ENCODE measurements around the gene JAML. TPM values are rescaled to one million over a fixed set of nuclear protein-coding genes. Genes with fewer than 3 reads are reported as not detected.

Gene JAML
- total and polyA plus RNA-seq, 8 donors, result 3.7 to 47.2 (median 7.1) TPM

GRCh38 chr11:118265954-118266353 lies 41.1 kb upstream of the JAML start:
- peak; percentile 48 for ATAC-seq
- Histone ChIP-seq H3K36me3 (peaks cover 0 to under 1% of the 10 kb centered on the region in 2 donors), H3K27me3 (no peaks in the 10 kb centered on the region), H3K27ac (peak overlapping the region; percentile 70 to 79), H3K4me1 (peaks cover 0 to 44% of the 10 kb centered on the region in 2 donors), H3K9me3 (no peaks in the 10 kb centered on the region), H3K4me3 (peak overlapping the region in 1 of 2 donors; percentile 46)
- no peak for TF ChIP-seq CTCF (IDR thresholded peaks at IDR 0.05)
- intact Hi-C loops (cut with DNase I), result no loop called here
- peak in 3 of 4 donors; percentile 64 to 84 (median 80) for DNase-seq

- H3K9me3 ChIP-seq, result no peaks in the 10 kb centered on the region
- H3K27ac ChIP-seq, result peak overlapping the region; percentile 70 to 79
- peak overlapping the region in 1 of 2 donors; percentile 46 for H3K4me3 ChIP-seq
- DNase-seq (no peak), ATAC-seq (peak; percentile 15)
- intact Hi-C loops (cut with DNase I), result no loop called here
- peaks cover 2 to 44% of the 10 kb centered on the region in 2 donors for H3K4me1 ChIP-seq
- peaks cover 0 to 7% of the 10 kb centered on the region in 2 donors for H3K36me3 ChIP-seq
- H3K27me3 ChIP-seq, result no peaks in the 10 kb centered on the region
- no peak for TF ChIP-seq CTCF (IDR thresholded peaks at IDR 0.05)
These were observed 40.0 kb upstream of the JAML start for GRCh38 chr11:118264569-118265465.

GRCh38 chr11:118263695-118264568 lies 39.1 kb upstream of the JAML start, which contains the start of gene MPZL2:
TSS of gene MPZL2 (minus strand) at chr11:118264297. CDS start at chr11:118264153, 144 bp downstream.
- intact Hi-C loops (cut with DNase I), result no loop called here
- DNase-seq, result peak in 3 of 4 donors; percentile 68 to 83 (median 82)
- Histone ChIP-seq H3K4me3 (peak within 1 kb of the TSS; percentile 29 to 46), H3K9me3 (peaks cover 0 to 2% of the 10 kb centered on the region in 2 donors), H3K27me3 (no peaks in the 10 kb centered on the region), H3K36me3 (peaks cover 0 to 11% of the 10 kb centered on the region in 2 donors), H3K27ac (peak within 1 kb of the TSS; percentile 70 to 79), H3K4me1 (peaks cover 2 to 44% of the 10 kb centered on the region in 2 donors)
- ATAC-seq, result peak; percentile 89
- no peak for TF ChIP-seq CTCF (IDR thresholded peaks at IDR 0.05)

- peak; percentile 52 for ATAC-seq
- Histone ChIP-seq H3K27ac (peak overlapping the region; percentile 70 to 79), H3K4me3 (peak overlapping the region; percentile 29 to 46)
These were observed 38.3 kb upstream of the JAML start for GRCh38 chr11:118263112-118263511.

More at GRCh38 chr11:118263112-118263511, 38.3 kb upstream of the JAML start:
- no peak for TF ChIP-seq CTCF (IDR thresholded peaks at IDR 0.05)
- Histone ChIP-seq H3K36me3 (peaks cover 0 to 11% of the 10 kb centered on the region in 2 donors), H3K27me3 (no peaks in the 10 kb centered on the region), H3K4me1 (peaks cover 2 to 44% of the 10 kb centered on the region in 2 donors), H3K9me3 (peaks cover 0 to 2% of the 10 kb centered on the region in 2 donors)
- no peak for DNase-seq
- intact Hi-C loops (cut with DNase I), result no loop called here

All from left lung (tissue), 10 donors.